Panc1 (cell line): ENCODE results near the gene NAT9. TPM values are rescaled to one million over a fixed set of nuclear protein-coding genes. Genes with fewer than 3 reads are reported as not detected.

Experiments
- ATAC-seq: fragments of 200-7000 bp; cut with Tn5 transposase; 2 replicates; pipeline ENCODE4 v1.9.1; 2020; ENCODE audit warnings: mild to moderate bottlenecking, moderate library complexity
- BruUV-seq: library from RNA; stranded (reverse); fragments of 400-500 nt; replicated peaks from 2 replicates; lab custom pipeline; 2021; lab: Mats Ljungman, UMichigan
- CTCF ChIA-PET: fragments of 300-600 bp; sonication (Branson Sonifier 250); formaldehyde crosslinking; loops from one replicate; lab custom pipeline; 2022; ENCODE audit warnings: antibody characterized with exemption; lab: Charles Lee
- POLR2A ChIA-PET: fragments of 300-600 bp; sonication (Branson Sonifier 250); formaldehyde crosslinking; loops from one replicate; lab custom pipeline; 2022; ENCODE audit warnings: antibody characterized with exemption; lab: Charles Lee
- DNase-seq: peaks from one replicate; pipeline ENCODE4 v3.0.0-alpha.2; 2010; ENCODE audit warnings: low read depth, low spot score
- H3K27ac ChIP-seq: 2 replicates; pipeline ENCODE4 v1.5.1; 2011; ENCODE audit warnings: mild to moderate bottlenecking, low read length, inconsistent platforms
- H3K27me3 ChIP-seq: fragments of 200-500 bp; sonication (Bioruptor generic); 2 replicates; pipeline ENCODE4 v1.6.0; 2014; ENCODE audit warnings: low read length, inconsistent platforms; ENCODE audit not compliant: control insufficient read depth, insufficient read depth
- H3K36me3 ChIP-seq: fragments of 200-500 bp; sonication (Bioruptor generic); 2 replicates; pipeline ENCODE4 v1.5.1; 2014; ENCODE audit warnings: inconsistent platforms, mild to moderate bottlenecking, low read length, moderate library complexity; ENCODE audit not compliant: control insufficient read depth, insufficient read depth
- H3K4me1 ChIP-seq: 2 replicates; pipeline ENCODE4 v1.5.1; 2011; ENCODE audit warnings: inconsistent platforms, mild to moderate bottlenecking, low read length, moderate library complexity; ENCODE audit not compliant: control insufficient read depth, insufficient read depth
- H3K4me3 ChIP-seq, 2 experiments: 2 replicates each; pipeline ENCODE4 v1.5.1; 2011 to 2012; ENCODE audit warnings: low read depth in 2 of 2, low read length in 2 of 2, mild to moderate bottlenecking in 2 of 2, inconsistent platforms in 1 of 2, moderate library complexity in 1 of 2
- H3K9me3 ChIP-seq: fragments of 200-500 bp; sonication (Bioruptor generic); 2 replicates; pipeline ENCODE4 v1.5.1; 2014; ENCODE audit warnings: low read depth, mild to moderate bottlenecking, inconsistent platforms, low read length, moderate library complexity; ENCODE audit not compliant: control insufficient read depth, insufficient read depth
- CTCF ChIP-seq: fragments of 450-650 bp; IDR thresholded peaks from 2 replicates; pipeline ENCODE4 v1.5.1; 2017; ENCODE audit warnings: mild to moderate bottlenecking
- POLR2AphosphoS5 ChIP-seq: IDR thresholded peaks from 2 replicates; pipeline ENCODE4 v1.6.1; 2012; ENCODE audit warnings: mild to moderate bottlenecking, low read depth, low read length, moderate library complexity
- REST ChIP-seq, 2 experiments: IDR thresholded peaks; 2 replicates each; pipeline ENCODE4 v1.6.1; 2011 to 2012; ENCODE audit warnings: low read depth in 2 of 2, control low read depth in 1 of 2, low read length in 1 of 2, mild to moderate bottlenecking in 1 of 2, moderate library complexity in 1 of 2; ENCODE audit not compliant: insufficient read depth in 1 of 2
- SIN3A ChIP-seq: IDR thresholded peaks from 2 replicates; pipeline ENCODE4 v1.6.1; 2012; ENCODE audit warnings: low read depth, mild to moderate bottlenecking, low read length, moderate library complexity, borderline replicate concordance; ENCODE audit not compliant: insufficient read depth
- TCF7L2 ChIP-seq: IDR thresholded peaks from 2 replicates; pipeline ENCODE4 v1.6.1; 2011; ENCODE audit warnings: mild to moderate bottlenecking, low read depth, low read length, inconsistent platforms
- in situ Hi-C: cut with HindIII; loops from 2 replicates; pipeline ENCODE4 v1.10.0; 2016; ENCODE audit warnings: low sequenced_read_pairs, low pct_unique_long_range_greater_than_20kb
- intact Hi-C: fragments of 100-400 bp; cut with micrococcal nuclease; formaldehyde crosslinking; loops from one replicate; pipeline ENCODE4 v1.10.0; 2022; ENCODE audit not compliant: unreplicated experiment
- total RNA-seq: library from RNA; stranded (reverse); gene quantifications from one replicate; pipeline ENCODE4 v1.2.1, GENCODE V29; 2021; ENCODE audit not compliant: unreplicated experiment

NAT9 gene
- total RNA-seq, 1 experiment from 2014 or later = 90.1 TPM

GRCh38 chr17:74742153-74742515 lies 34.0 kb downstream of the NAT9 start:
- H3K27me3 ChIP-seq = 0 out of 2 replicates have a peak, but pooled peaks cover 3% of the 10 kb centered on the region
- H3K36me3 ChIP-seq = no peaks in the 10 kb centered on the region
- ATAC-seq (no peak), DNase-seq (no peak)
- H3K9me3 ChIP-seq = no peaks in the 10 kb centered on the region
- no peak overlapping the region for H3K27ac ChIP-seq
- no peak overlapping the region for H3K4me3 ChIP-seq
- no peak for TF ChIP-seq REST (IDR thresholded peaks at IDR 0.05; ENCODE audit: insufficient read depth in 1 of 2, low read depth in 2 of 2, low read length in 1 of 2)
- no peak for TF ChIP-seq CTCF
- no peak for TF ChIP-seq SIN3A
- TF ChIP-seq TCF7L2 = no peak
- TF ChIP-seq POLR2AphosphoS5 = no peak
- in situ Hi-C loops = no loop called here
- POLR2A ChIA-PET = interaction anchor here (0.7 kb wide), 1 partner anchor 66 kb away, joined by 5 read pairs; no protein-coding TSS in a partner anchor
- H3K4me1 ChIP-seq = peaks cover 18% of the 10 kb centered on the region
- CTCF ChIA-PET = interaction anchor here (1.2 kb wide), 1 partner anchor 85 kb away, joined by 3 read pairs; no protein-coding TSS in a partner anchor
- BruUV-seq = no TSS peak
- intact Hi-C loops = loop anchor here (5.0 kb wide), 1 partner anchor 120 kb away; no protein-coding TSS in a partner anchor

- intact Hi-C loops (loop anchor here (5.0 kb wide), 1 partner anchor 121 kb away; no protein-coding TSS in a partner anchor), in situ Hi-C loops (no loop called here)
- H3K9me3 ChIP-seq = no peaks in the 10 kb centered on the region
- no peak for DNase-seq
- ATAC-seq = no peak
- no peak overlapping the region for H3K4me3 ChIP-seq
- H3K36me3 ChIP-seq = no peaks in the 10 kb centered on the region
- ChIA-PET CTCF (interaction anchor here (0.7 to 1.0 kb wide), 3 partner anchors 51 to 440 kb away, joined by 4 to 5 read pairs (median 5); no protein-coding TSS in a partner anchor), POLR2A (interaction anchor here (0.6 kb wide), 1 partner anchor 348 kb away, joined by 16 read pairs; no protein-coding TSS in a partner anchor)
- H3K27me3 ChIP-seq = 0 out of 2 replicates have a peak, but pooled peaks cover 3% of the 10 kb centered on the region
- H3K27ac ChIP-seq = no peak overlapping the region
- no TSS peak for BruUV-seq
- H3K4me1 ChIP-seq = peaks cover 9% of the 10 kb centered on the region
- no peak for TF ChIP-seq REST (IDR thresholded peaks at IDR 0.05; ENCODE audit: insufficient read depth in 1 of 2, low read depth in 2 of 2, low read length in 1 of 2)
- no peak for TF ChIP-seq TCF7L2
- TF ChIP-seq POLR2AphosphoS5 = no peak
- no peak for TF ChIP-seq CTCF
- TF ChIP-seq SIN3A = no peak
Observed at GRCh38 chr17:74740641-74741387, 35.3 kb downstream of the NAT9 start.
